ENCODE data around the gene MBP. TPM values are rescaled to one million over a fixed set of nuclear protein-coding genes. Genes with fewer than 3 reads are reported as not detected.
A peak's percentile ranks its signal among the peaks of the same experiment; 100 is the strongest.

Gene MBP
- total RNA-seq, 1 donor from 2014 or later, result 24.1 TPM

GRCh38 chr18:77103187-77103850, 29.3 kb downstream of the MBP start:
- DNase-seq (ENCODE audit: low spot score) (no peak), ATAC-seq (no peak)

- DNase-seq (ENCODE audit: low spot score) (no peak), ATAC-seq (no peak)
Observed at GRCh38 chr18:77102259-77103040, 30.1 kb downstream of the MBP start.

- DNase-seq (ENCODE audit: low spot score) (no peak), ATAC-seq (peak; percentile 31)
Observed at GRCh38 chr18:77101410-77102258, 30.9 kb downstream of the MBP start.

- ATAC-seq, result no peak
- no peak for DNase-seq (ENCODE audit: low spot score)
Observed at GRCh38 chr18:77100751-77101355, 31.7 kb downstream of the MBP start.

GRCh38 chr18:77099485-77100370, 32.9 kb downstream of the MBP start:
- ATAC-seq (no peak), DNase-seq (ENCODE audit: low spot score) (no peak)

GRCh38 chr18:77098538-77099174, 33.9 kb downstream of the MBP start:
- ATAC-seq (no peak), DNase-seq (ENCODE audit: low spot score) (no peak)

DNA sequence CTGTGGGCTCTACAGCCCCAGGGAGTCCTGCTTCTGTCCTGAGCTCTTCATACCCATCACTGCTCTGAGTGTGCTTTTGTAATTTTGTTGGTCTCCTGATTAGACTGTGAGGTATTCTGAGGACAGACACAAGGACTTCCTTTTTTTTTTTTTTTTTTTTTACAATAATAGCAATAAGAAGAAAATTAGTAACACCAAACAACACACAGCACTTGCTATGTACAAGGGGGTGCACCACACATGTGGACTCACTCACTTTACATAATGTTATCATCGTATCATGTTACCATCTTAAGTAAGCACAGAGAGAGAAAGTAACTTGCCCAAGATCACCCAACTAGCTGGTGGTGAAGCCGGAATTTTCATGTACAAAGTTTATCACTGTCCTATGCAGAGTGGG, 34.6 kb downstream of the MBP start:
- no peak for DNase-seq (ENCODE audit: low spot score)

GRCh38 chr18:77096936-77097886, 35.4 kb downstream of the MBP start:
- no peak for ATAC-seq
- DNase-seq (ENCODE audit: low spot score), result no peak

More for the DNA sequence above, 34.6 kb downstream of the MBP start:
- no peak for ATAC-seq

DNA sequence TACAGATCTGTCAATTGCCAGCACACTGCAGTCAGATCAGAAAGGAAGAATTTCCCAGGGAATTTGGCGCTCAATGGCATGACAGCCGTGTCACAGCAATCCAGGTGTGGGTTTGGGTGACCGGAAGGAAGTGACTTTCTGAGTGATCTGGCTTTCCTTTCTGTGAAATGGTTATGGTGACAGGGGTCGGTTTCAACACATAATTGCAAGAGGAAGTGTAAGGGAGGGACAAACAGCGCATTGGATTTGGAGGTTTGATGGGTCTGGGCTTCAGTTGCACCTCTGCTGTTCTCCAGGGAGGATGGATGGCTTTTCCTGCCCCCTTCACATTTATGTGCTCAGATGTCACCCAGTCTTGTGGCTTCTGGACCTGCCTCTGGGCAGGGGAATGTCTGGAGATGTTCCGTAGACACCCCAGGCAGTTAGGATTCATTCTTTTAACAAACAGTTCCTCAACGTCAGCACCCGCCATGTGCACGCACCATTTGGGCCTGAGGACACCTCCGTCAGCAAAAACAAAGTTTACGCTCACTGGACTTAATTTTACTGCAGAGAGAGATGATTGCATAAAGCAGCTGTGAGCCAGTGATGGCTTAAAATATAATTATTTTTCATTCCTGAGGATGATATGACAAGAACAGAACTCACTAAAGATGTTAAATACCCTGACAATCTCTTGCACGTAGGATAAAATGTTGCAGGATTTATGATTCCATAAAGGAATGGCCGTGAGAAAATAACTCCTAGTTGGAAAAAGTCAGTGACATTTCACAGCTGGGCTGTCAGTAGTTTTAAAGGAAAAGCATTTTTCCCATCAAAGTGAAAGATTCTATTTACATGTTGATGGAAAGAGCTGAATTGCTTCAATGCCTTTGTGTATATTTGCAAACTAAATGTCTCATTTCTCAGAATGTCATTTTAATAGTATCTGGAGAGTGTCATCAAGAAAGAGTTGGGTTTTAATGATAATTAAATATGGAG, 36.9 kb downstream of the MBP start:
- DNase-seq (ENCODE audit: low spot score) (no peak), ATAC-seq (no peak)

DNA sequence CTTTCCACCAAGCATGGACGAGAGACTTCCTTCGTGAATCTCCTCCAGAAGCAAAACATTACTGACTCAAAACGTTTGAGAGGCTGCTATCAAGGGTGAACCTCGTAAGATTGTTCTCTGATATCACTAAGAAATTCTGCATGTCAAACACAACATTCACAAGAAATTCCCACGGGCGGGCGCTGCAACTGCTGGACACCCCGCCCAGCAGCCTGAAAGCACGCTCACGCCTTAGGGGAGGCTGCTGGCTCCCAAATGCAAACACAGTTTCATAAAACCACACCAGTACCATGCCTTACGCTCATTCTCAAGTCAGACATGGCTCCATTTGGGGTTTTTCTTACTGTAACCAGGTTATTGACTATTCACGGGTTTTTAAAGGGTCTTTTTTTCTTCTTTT, 39.0 kb downstream of the MBP start:
- DNase-seq (ENCODE audit: low spot score), result no peak

GRCh38 chr18:77093067-77093430, 39.5 kb downstream of the MBP start:
- no peak for ATAC-seq

More for the DNA sequence above, 39.0 kb downstream of the MBP start:
- no peak for ATAC-seq

GRCh38 chr18:77092104-77093066, 40.2 kb downstream of the MBP start:
- no peak for DNase-seq (ENCODE audit: low spot score)
- no peak for ATAC-seq

More at GRCh38 chr18:77093067-77093430, 39.5 kb downstream of the MBP start:
- no peak for DNase-seq (ENCODE audit: low spot score)

DNA sequence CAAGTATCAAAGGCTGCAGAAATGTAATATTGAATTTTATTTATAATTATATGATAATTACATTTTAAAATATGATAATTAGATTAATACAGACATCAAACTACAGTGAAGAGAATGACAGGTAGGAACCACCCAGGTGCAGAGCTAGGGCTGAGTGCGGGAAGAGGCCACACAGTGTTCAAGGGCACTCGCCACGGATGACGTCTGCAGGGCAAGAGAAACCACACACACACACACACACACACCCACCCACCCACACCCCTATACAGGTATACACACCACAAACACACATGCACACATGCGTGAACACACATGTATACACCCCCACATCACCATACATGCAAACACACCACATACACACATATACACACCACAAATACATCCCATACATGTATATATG, 41.2 kb downstream of the MBP start:
- DNase-seq (ENCODE audit: low spot score) (no peak), ATAC-seq (no peak)

GRCh38 chr18:77090546-77091174, 41.9 kb downstream of the MBP start:
- no peak for ATAC-seq
- DNase-seq (ENCODE audit: low spot score), result no peak

DNA sequence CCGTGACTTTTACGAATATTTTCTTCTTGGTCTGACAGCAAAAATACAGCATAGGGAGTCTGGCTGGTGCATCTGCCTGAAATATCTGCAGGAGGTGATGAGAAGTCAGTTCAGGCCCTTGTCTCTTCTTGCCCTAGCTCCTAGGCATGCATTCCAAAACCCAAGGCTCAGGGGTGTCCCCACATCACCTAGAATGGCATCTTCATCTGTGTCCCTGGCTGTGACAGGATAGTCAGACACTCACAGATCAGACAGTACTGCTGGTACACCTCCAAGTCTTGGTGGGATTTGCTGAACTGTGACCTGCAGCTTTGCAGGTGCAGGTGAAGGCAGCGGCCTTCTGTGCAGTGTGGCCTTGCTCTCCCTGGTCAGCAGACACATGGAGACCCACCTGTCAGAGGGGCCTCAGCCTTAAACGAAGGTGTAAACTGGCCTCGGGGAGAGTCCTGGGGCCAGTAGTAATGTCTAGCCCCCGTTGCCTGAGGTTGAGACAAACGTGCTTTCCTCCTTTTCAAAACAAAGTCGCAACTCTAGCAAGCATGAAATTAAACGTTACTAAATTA, 42.8 kb downstream of the MBP start:
- no peak for ATAC-seq
- no peak for DNase-seq (ENCODE audit: low spot score)

Data from left lobe of liver (tissue), 2 donors.